DOHH2 (cell line): Measurements from ENCODE around the gene NPAS2.

Experiments
- CTCF ChIP-seq: fragments of 200-600 bp; sonication (generic); IDR thresholded peaks from one replicate; pipeline ENCODE4 v1.5.1; 2014; ENCODE audit warnings: antibody characterized with exemption, mild to moderate bottlenecking, low read depth, low read length; ENCODE audit not compliant: poor library complexity, severe bottlenecking
- EZH2phosphoT487 ChIP-seq: fragments of 200-600 bp; sonication (generic); IDR thresholded peaks from 2 replicates; pipeline ENCODE4 v1.6.1; 2017; ENCODE audit warnings: borderline replicate concordance, mild to moderate bottlenecking, antibody characterized with exemption, low read length, moderate library complexity, mixed read lengths

- no peak for TF ChIP-seq CTCF
- TF ChIP-seq EZH2phosphoT487: no peak
Observed at GRCh38 chr2:100859902-100860301, 40.0 kb downstream of the NPAS2 start.
